ENCODE data around the gene RACGAP1.

The RACGAP1 gene

DNA sequence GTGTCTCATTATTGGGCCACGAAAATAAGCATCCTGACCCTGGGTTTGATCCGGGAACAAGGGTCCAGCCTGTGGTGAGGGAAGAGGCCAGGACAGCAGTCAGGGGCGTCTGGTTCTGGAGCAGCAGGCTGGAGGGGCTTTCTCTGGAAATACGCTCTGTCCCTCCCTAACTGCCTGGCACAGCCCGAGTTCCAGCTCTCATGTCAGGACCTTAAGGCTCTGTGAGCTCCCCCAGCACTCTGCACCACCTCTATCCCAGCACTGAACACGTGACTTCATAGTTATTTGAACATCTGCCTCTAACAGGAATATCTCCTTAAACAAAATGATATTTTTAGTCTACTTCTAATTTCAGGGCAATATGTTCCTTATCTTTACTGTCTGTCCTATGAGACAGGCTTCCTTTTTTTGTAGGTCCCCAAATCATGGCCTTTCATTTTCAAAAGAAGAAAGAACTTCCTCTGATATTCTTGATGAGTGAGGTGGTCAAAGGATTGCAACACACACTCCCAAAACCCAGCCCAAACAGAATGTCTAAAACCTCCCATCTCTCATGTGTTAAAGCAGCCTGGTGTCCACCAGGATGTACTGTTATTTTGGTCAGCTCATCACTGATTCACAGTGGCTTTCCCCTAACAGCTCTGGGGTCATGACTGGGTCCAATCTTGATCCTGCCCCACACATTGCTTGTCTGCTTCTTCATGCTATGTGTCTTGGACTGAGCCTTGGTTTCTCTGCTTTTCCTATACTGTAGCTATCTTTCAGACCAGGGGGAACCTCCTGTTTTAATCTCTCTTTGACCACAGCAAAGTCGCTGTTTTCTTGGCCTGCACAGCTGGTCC, 42.8 kb downstream of the RACGAP1 start:
- TF ChIP-seq CTCF (conservative IDR thresholded peaks at IDR 0.05), result no peak
- H3K27ac ChIP-seq, result no peak overlapping the region

- no peak overlapping the region for H3K27ac ChIP-seq
- no peak for TF ChIP-seq CTCF (conservative IDR thresholded peaks at IDR 0.05)
Observed at GRCh38 chr12:49980501-49981349, 44.6 kb downstream of the RACGAP1 start.

GRCh38 chr12:49979791-49980190, 45.5 kb downstream of the RACGAP1 start:
- H3K27ac ChIP-seq, result no peak overlapping the region
- no peak for TF ChIP-seq CTCF (conservative IDR thresholded peaks at IDR 0.05)

GRCh38 chr12:49979016-49979586, 46.2 kb downstream of the RACGAP1 start:
- no peak overlapping the region for H3K27ac ChIP-seq
- no peak for TF ChIP-seq CTCF (conservative IDR thresholded peaks at IDR 0.05)

DNA sequence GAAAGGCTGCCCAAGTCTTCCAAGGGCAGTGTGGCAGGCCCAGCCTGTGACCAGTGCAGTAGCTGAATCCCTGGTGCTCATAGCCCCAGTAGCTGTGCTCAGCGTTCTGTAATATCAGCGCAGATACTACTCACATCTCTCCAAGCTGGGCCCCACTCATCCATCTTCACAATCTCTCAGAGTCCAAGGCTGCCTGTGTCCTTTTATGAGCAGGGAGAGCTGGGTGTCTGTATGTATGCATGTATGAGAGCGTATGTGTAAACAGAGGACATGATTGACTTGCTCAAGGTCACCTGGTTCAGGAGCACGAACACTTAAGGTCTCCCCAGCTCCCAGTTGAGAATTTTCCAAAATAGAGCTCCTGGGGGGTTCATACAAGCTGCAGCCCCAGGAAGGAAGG, 47.2 kb downstream of the RACGAP1 start:
- H3K27ac ChIP-seq, result no peak overlapping the region
- no peak for TF ChIP-seq CTCF (conservative IDR thresholded peaks at IDR 0.05)

DNA sequence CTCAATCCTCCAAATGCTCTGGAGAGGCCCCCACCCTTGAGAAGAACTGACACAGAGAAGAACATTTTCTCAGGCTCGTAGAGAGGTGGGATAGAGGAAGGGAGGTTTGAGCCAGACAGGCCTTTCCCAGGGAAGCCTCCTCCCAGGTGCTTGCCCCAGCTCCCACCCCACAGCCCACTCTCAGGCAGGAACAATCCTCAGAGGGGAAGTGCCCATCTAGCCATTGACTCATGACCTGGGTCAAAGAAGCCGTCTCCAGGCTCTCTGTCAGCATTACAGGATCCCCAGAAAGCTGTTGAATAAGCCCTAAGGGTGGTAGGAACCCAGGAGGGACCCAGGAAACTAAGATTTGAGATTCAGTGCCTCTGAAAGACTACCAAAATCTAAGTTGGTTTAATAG, 48.7 kb downstream of the RACGAP1 start:
- TF ChIP-seq CTCF (conservative IDR thresholded peaks at IDR 0.05), result no peak
- H3K27ac ChIP-seq, result no peak overlapping the region

- TF ChIP-seq CTCF (conservative IDR thresholded peaks at IDR 0.05), result no peak
- no peak overlapping the region for H3K27ac ChIP-seq
Observed at GRCh38 chr12:49975318-49975761, 50.0 kb downstream of the RACGAP1 start.
